ENCODE data around the gene GMPS. TPM values are rescaled to one million over a fixed set of nuclear protein-coding genes. Genes with fewer than 3 reads are reported as not detected.

The GMPS gene
- total and polyA plus RNA-seq, 8 donors: 4.6 to 43.7 (median 22.7) TPM

GRCh38 chr3:155871746-155872158 is 1.3 kb downstream of the GMPS start:
- Histone ChIP-seq H3K4me1 (peaks cover 21 to 58% (median 37%) of the 10 kb centered on the region in 4 donors), H3K27me3 (no peaks in the 10 kb centered on the region), H3K9me3 (no peaks in the 10 kb centered on the region), H3K4me3 (peak overlapping the region; percentile 79 to 99 (median 98)), H3K27ac (peak overlapping the region; percentile 93 to 98 (median 97)), H3K36me3 (no peaks in the 10 kb centered on the region)
- intact Hi-C loops (cut with DNase I; ENCODE audit: low total_unique reads): no loop called here
- DNase-seq: no peak
- WGBS, 5 donors: 0 to 1% (median 1%) methylated on average over 19 of the region's 19 CpGs
- TF ChIP-seq POLR2A (IDR thresholded peaks at IDR 0.05) (no peak), EP300 (IDR thresholded peaks at IDR 0.05) (no peak), POLR2AphosphoS5 (IDR thresholded peaks at IDR 0.05) (no peak)
- TF ChIP-seq, protein P1, sequence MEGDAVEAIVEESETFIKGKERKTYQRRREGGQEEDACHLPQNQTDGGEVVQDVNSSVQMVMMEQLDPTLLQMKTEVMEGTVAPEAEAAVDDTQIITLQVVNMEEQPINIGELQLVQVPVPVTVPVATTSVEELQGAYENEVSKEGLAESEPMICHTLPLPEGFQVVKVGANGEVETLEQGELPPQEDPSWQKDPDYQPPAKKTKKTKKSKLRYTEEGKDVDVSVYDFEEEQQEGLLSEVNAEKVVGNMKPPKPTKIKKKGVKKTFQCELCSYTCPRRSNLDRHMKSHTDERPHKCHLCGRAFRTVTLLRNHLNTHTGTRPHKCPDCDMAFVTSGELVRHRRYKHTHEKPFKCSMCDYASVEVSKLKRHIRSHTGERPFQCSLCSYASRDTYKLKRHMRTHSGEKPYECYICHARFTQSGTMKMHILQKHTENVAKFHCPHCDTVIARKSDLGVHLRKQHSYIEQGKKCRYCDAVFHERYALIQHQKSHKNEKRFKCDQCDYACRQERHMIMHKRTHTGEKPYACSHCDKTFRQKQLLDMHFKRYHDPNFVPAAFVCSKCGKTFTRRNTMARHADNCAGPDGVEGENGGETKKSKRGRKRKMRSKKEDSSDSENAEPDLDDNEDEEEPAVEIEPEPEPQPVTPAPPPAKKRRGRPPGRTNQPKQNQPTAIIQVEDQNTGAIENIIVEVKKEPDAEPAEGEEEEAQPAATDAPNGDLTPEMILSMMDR (IDR thresholded peaks at IDR 0.05): no peak

GRCh38 chr3:155872904-155873646 is 2.6 kb downstream of the GMPS start:
- no peak for DNase-seq
- Histone ChIP-seq H3K27me3 (no peaks in the 10 kb centered on the region), H3K36me3 (no peaks in the 10 kb centered on the region), H3K9me3 (no peaks in the 10 kb centered on the region), H3K4me1 (peaks cover 21 to 58% (median 40%) of the 10 kb centered on the region in 4 donors), H3K4me3 (no peak overlapping the region), H3K27ac (peak overlapping the region in 1 of 5 donors; percentile 98)
- WGBS, 5 donors: 76 to 83% (median 79%) methylated on average over 8 of the region's 8 CpGs
- TF ChIP-seq POLR2AphosphoS5 (IDR thresholded peaks at IDR 0.05): no peak
- TF ChIP-seq, protein P1 (IDR thresholded peaks at IDR 0.05): no peak
- TF ChIP-seq POLR2A (IDR thresholded peaks at IDR 0.05): no peak
- no peak for TF ChIP-seq EP300 (IDR thresholded peaks at IDR 0.05)
- intact Hi-C loops (cut with DNase I; ENCODE audit: low total_unique reads): no loop called here

- no peak for DNase-seq
- no peak overlapping the region for H3K4me3 ChIP-seq
- no peak overlapping the region for H3K27ac ChIP-seq
- no peaks in the 10 kb centered on the region for H3K27me3 ChIP-seq
- TF ChIP-seq, protein P1 (IDR thresholded peaks at IDR 0.05): no peak
- TF ChIP-seq EP300 (IDR thresholded peaks at IDR 0.05) (no peak), POLR2A (IDR thresholded peaks at IDR 0.05) (no peak), POLR2AphosphoS5 (IDR thresholded peaks at IDR 0.05) (no peak)
- no peaks in the 10 kb centered on the region for H3K9me3 ChIP-seq
- H3K4me1 ChIP-seq: peaks cover 13 to 50% (median 33%) of the 10 kb centered on the region in 4 donors
- intact Hi-C loops (cut with DNase I; ENCODE audit: low total_unique reads): no loop called here
- no peaks in the 10 kb centered on the region for H3K36me3 ChIP-seq
- 58 to 69% (median 59%) methylated on average over 3 of the region's 3 CpGs for WGBS, 5 donors
These were observed 5.6 kb downstream of the GMPS start for GRCh38 chr3:155876037-155876436.

- 72 to 89% (median 83%) methylated on average over 2 of the region's 2 CpGs for WGBS, 5 donors
- no peaks in the 10 kb centered on the region for H3K36me3 ChIP-seq
- DNase-seq: no peak
These were observed 6.1 kb downstream of the GMPS start for GRCh38 chr3:155876503-155876902.

More at GRCh38 chr3:155876503-155876902, 6.1 kb downstream of the GMPS start:
- Histone ChIP-seq H3K27ac (no peak overlapping the region), H3K27me3 (no peaks in the 10 kb centered on the region), H3K4me3 (no peak overlapping the region), H3K4me1 (peaks cover 13 to 50% (median 33%) of the 10 kb centered on the region in 4 donors), H3K9me3 (no peaks in the 10 kb centered on the region)
- intact Hi-C loops (cut with DNase I; ENCODE audit: low total_unique reads): no loop called here
- TF ChIP-seq, protein P1 (IDR thresholded peaks at IDR 0.05): no peak
- TF ChIP-seq POLR2AphosphoS5 (IDR thresholded peaks at IDR 0.05): no peak
- no peak for TF ChIP-seq EP300 (IDR thresholded peaks at IDR 0.05)
- no peak for TF ChIP-seq POLR2A (IDR thresholded peaks at IDR 0.05)
